ENCODE measurements around the gene SIRT7.

DNA sequence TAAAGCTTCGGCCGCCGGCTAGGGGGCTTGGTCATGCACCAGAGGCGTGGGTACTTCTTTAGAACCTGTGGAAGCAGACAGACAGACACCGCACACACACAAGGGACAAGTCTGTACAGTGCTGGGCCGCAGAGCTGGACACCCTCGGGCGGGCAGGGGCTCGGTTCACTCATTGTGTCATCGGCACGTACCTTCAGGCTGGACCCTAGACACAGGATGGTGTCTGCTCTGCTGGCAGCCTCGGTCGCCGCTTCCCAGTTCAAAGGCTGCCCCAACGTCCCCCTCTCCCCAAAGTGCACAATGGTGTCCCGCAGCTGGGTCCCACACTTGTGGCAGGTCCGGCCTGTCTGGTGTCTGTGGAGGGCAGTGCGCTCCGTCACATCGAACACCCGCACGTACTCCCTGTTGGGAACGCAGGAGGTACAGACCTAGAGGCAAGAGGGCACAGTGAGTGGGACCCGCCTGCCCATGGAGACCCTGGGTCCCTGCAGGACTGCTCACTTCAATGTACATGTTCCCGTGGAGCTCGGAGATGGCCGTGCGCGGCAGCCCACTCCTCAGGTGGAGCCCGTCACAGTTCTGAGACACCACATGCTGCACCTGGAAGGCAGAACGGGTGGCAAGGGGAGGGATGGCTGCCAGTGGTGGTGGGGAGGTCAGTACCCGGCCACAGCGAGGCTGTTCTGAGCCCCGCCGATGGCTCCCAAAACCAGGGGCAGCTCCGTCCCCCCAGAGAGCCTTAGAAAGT lies 3.7 kb downstream of the SIRT7 start:
- TF ChIP-seq ZBTB7A (IDR thresholded peaks at IDR 0.05; ENCODE audit: low read depth), result no peak
- no peak for TF ChIP-seq YY1 (IDR thresholded peaks at IDR 0.05; ENCODE audit: low read depth)

All from Ishikawa (cell line).